GM21367 (cell line): ENCODE data around the gene MYMX.
"Not testable (repeated sequence)": the region's sequence is repeated elsewhere in the genome, so short reads cannot be mapped to it uniquely, and the experiment has no call there.

ENCODE experiments used
- ATAC-seq: cut with Tn5 transposase; IDR thresholded peaks from one replicate; pipeline ENCODE4 v1.9.1; 2021; ENCODE audit not compliant: unreplicated experiment

MYMX gene

DNA sequence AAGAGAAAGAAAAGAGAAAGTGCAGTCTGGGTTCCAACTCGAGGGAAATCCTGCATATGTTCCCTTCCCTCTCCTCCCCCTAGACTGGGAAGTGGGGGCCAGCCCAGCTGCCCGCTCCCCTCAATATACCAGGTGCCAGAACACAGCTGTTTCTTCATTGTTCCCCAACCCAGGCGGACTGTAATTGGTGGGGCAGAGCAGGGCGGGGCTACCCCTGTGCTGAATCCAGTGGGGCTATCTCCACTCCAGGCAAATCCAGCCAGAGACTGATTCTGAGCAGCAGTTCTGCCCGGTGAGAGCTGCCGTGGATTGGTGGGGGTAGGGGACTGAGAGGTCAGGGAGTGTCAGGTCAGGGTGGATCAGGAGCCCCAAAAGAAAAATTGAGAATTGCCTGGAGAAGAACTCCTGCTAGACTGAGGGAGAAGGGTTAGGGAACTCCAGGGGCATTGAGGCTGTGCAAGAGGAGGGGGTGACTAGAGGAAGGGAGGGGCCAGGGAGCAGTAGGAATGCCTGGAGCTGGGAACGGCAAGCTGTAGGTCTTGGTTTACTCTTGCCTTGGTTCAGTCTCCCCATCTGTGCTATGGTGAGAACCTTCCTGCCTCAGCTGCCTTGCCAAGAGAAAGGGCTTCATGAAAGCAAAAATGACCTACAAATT lies at the start of gene MYMX:
TSS of gene MYMX (plus strand) at position 250 of the 655 bp plus-strand sequence. CDS start 546 bp downstream, outside the sequence.
- no peak for ATAC-seq

GRCh38 chr6:44167567-44167966 lies 49.2 kb upstream of the MYMX start:
- ATAC-seq = no peak

DNA sequence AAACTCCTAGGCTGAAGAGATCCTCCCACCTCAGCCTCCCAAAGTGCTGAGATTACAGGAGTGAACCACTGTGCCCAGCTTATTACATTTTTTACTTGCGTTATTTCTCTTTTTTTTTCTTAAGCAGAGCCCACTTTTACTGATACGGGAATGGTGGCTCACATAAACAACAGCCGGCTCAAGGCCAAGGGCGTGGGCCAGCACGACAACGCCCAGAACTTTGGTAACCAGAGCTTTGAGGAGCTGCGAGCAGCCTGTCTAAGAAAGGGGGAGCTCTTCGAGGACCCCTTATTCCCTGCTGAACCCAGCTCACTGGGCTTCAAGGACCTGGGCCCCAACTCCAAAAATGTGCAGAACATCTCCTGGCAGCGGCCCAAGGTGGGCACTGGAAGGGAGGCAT lies 47.6 kb upstream of the MYMX start:
- no peak for ATAC-seq

- no peak for ATAC-seq
These were observed 46.7 kb upstream of the MYMX start for GRCh38 chr6:44169886-44170570.

DNA sequence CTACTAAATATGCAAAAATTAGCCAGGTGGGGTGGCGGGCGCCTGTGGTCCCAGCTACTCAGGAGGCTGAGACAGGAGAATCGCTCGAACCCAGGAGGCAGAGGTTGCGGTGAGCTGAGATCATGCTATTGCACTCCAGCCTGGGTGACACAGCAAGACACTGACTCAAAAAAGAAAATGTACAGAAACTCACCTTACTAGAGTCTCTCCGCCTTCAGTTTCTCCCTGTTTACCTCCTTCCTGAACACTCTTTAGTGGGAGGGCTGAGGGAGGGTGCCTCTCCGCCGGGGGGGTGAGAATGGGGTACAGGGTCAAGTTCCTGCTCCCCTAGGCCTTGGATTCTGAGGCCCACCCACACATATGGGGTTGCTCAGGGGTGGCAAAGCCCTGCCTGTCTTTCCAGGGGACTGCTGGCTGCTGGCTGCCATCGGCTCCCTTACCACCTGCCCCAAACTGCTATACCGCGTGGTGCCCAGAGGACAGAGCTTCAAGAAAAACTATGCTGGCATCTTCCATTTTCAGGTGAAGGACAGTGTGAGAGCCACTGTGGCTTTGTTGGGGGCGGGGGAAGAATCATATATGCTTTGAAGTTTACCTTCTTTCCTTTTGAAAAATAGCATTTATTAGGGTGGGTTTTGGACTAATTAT lies 44.7 kb upstream of the MYMX start:
- ATAC-seq = no peak

DNA sequence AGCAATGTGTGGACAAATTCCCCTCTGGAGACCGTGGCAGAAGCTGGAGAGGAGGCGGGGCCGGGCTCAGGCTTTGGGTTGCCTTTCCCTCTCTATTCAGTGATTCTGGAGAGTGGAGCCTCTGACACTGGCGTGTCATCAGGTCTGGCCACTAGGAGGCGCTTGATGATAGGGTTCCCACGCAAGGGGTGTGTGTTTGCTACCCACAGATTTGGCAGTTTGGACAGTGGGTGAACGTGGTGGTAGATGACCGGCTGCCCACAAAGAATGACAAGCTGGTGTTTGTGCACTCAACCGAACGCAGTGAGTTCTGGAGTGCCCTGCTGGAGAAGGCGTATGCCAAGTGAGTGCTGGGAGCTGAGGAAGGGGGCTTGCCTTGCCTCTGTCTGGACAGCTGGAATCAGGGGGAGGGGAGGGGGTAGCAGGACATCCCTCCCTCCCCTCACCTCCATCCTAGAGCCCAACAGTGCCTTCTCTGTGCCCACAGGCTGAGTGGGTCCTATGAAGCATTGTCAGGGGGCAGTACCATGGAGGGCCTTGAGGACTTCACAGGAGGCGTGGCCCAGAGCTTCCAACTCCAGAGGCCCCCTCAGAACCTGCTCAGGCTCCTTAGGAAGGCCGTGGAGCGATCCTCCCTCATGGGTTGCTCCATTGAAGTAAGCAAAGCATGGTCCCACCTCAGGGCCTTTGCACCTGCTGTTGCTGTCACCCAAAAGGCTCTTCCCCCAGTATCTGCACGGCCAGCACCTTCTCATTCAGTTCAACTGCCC lies 43.8 kb upstream of the MYMX start:
- ATAC-seq = peak; percentile 59

DNA sequence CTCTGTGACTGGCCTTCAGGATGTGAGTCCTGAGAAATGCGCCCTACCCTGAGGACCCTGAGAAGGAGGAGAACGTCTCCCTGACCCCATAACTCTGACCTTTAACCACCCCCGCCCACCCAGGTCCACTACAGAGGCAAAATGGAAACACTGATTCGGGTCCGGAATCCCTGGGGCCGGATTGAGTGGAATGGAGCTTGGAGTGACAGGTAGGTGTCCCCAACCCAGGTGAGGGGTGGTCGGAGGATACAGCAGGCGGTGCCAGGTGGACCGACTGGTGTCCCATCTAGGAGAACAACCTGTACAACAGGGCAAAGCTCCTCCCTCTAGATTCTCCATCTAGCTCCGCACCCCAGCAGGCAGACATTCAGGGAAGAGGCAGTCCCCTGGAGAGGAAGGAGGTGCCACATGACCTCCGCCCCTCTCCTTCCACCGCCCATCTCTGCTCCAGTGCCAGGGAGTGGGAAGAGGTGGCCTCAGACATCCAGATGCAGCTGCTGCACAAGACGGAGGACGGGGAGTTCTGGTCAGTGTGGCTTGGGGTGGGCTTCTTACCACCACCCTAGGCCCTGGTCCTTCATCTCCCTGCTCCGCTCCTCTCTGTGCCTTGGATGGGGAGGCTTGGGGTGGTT lies 40.5 kb upstream of the MYMX start:
- ATAC-seq = no peak

- no peak for ATAC-seq
These were observed 39.8 kb upstream of the MYMX start for GRCh38 chr6:44176762-44177509.

- ATAC-seq = no peak
These were observed 38.9 kb upstream of the MYMX start for GRCh38 chr6:44177691-44178423.

DNA sequence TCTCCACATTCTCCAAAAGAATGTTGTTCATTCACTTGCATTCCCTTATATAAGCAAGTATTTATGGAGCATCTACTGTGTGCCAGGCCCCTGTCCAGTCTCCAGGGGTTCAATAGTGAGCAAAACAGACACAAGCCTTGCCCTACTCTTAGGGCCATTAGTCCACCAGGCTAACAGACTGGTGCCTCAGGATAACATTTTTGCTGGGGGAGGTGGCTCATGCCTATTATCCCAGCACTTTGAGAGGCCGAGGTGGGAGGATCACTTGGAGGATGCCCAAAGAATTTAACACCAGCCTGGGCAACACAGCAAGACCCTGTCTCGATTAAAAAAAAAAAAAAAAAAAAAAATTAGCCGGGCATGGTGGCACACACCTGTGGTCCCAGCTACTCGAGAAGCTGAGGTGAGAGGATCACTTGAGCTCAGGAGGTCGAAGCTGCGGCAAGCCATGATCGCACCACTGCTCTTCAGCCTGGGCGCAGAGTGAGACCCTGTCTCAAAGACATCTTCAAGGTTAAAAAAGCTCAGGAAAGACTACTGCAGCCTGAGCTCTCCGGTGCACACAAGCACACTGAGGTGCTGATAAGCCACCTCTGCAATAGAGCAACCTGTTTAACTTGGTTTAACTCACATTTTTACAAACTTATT lies 38.2 kb upstream of the MYMX start:
- ATAC-seq = no peak

GRCh38 chr6:44179072-44179536 lies 37.6 kb upstream of the MYMX start:
- no peak for ATAC-seq

- ATAC-seq = no peak
These were observed 37.1 kb upstream of the MYMX start for GRCh38 chr6:44179648-44180047.

DNA sequence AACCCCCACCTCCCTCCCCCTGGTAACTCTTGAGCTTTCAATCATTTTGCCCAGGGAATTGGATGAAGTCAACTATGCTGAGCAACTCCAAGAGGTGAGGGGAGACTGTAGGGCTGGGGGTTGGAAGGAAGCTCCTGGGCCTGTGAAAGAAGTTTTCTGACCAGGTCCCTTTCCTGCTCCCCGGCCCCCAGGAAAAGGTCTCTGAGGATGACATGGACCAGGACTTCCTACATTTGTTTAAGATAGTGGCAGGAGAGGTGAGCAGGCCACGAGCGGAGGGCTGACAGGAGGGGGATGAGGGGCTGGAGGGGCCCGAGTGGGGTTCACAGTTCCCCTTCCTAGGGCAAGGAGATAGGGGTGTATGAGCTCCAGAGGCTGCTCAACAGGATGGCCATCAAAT lies 36.3 kb upstream of the MYMX start:
- no peak for ATAC-seq

- no peak for ATAC-seq
These were observed 35.8 kb upstream of the MYMX start for GRCh38 chr6:44180886-44181285.

GRCh38 chr6:44181784-44182183 lies 34.9 kb upstream of the MYMX start:
- not testable (repeated sequence) for ATAC-seq

DNA sequence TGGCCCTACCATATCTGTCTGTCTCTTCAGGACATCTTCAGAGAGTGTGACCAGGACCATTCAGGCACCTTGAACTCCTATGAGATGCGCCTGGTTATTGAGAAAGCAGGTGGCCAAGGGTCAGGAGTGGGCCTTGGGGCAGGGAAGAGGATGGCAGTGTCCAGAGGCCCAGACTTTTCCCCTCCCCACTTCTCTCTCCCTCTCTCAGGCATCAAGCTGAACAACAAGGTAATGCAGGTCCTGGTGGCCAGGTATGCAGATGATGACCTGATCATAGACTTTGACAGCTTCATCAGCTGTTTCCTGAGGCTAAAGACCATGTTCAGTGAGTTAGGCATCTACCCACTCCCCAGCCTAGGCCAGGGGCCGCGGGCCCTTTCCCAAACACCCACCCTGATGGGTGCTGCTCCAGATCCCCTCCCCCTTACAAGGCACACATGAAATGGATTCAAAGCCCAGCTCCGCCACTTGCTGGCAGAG lies 33.8 kb upstream of the MYMX start:
- ATAC-seq = no peak

- ATAC-seq = no peak
These were observed 32.9 kb upstream of the MYMX start for GRCh38 chr6:44183783-44184182.

GRCh38 chr6:44185356-44185755 lies 31.4 kb upstream of the MYMX start:
- not testable (repeated sequence) for ATAC-seq
